ENCODE results near the gene SNX20. TPM values are rescaled to one million over a fixed set of nuclear protein-coding genes. Genes with fewer than 3 reads are reported as not detected.

Gene SNX20
- total and polyA plus RNA-seq, 2 donors from 2014 or later: 0.67 to 6.2 TPM

GRCh38 chr16:50667497-50668367, 13.4 kb downstream of the SNX20 start:
- intact Hi-C loops (cut with DNase I): no loop called here
- FAIRE-seq: no peak

DNA sequence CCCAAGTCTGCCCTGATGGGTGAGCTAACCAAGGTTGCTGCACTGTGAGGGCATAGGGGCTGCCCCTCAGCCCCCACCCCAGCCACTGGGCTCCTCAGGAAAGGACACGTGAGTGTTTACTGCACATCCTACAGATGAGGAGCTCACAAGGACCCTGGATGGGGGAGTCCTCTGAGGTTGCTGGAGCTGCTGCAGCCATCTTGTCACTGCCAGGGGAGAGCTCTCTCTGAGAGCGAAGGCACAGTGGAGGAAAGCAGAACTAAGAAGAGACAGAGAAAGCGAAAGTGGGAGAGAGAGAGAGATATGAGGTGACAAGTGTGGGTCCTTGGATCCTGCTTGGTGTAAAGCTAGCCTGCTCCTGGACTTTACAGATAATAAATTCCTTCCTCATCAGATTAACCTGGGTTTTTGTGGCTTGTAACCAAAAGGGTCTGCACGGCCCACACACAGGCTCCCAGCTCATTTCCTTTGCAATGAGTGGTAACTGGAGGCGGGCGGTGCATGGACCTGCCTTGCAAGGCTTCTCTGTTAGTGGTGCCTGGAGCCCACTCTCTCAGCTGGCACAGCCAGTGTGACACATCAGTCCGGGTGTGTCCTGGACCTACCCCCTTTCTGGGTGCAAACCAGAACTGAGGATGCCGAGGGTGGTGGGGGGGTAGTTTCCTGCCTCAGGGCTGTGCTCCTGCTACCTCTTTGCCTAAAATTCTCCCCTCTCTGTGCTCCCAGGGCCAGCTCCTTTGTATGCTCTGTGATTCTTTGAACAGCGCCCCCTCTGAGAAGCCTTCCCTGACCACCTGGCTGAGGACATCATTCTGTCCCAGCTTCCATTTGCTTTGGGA, 14.2 kb downstream of the SNX20 start:
- Histone ChIP-seq H3K4me1 (ENCODE audit: control insufficient read depth in 2 of 3, insufficient read depth in 2 of 3, low read depth in 1 of 3, low read length in 3 of 3) (peaks cover 0 to 4% (median 0%) of the 10 kb centered on the region in 3 donors), H3K9me3 (ENCODE audit: control insufficient read depth in 2 of 3, insufficient read depth in 1 of 3, low read length in 3 of 3) (peaks cover 0 to 14% (median under 1%) of the 10 kb centered on the region in 3 donors), H3K4me3 (ENCODE audit: low read length in 3 of 3) (no peak overlapping the region), H3K27me3 (ENCODE audit: control insufficient read depth, insufficient read depth, low read length) (no peaks in the 10 kb centered on the region), H3K9ac (ENCODE audit: low read length in 3 of 3) (no peak overlapping the region), H3K27ac (ENCODE audit: low read depth in 2 of 2, low read length in 2 of 2) (no peak overlapping the region), H3K36me3 (ENCODE audit: control insufficient read depth in 2 of 3, insufficient read depth in 3 of 3, low read length in 3 of 3) (no peaks in the 10 kb centered on the region)
- DNase-seq (peak in 1 of 5 donors; percentile 37), FAIRE-seq (no peak)
- intact Hi-C loops (cut with DNase I): no loop called here
- TF ChIP-seq, protein P1, sequence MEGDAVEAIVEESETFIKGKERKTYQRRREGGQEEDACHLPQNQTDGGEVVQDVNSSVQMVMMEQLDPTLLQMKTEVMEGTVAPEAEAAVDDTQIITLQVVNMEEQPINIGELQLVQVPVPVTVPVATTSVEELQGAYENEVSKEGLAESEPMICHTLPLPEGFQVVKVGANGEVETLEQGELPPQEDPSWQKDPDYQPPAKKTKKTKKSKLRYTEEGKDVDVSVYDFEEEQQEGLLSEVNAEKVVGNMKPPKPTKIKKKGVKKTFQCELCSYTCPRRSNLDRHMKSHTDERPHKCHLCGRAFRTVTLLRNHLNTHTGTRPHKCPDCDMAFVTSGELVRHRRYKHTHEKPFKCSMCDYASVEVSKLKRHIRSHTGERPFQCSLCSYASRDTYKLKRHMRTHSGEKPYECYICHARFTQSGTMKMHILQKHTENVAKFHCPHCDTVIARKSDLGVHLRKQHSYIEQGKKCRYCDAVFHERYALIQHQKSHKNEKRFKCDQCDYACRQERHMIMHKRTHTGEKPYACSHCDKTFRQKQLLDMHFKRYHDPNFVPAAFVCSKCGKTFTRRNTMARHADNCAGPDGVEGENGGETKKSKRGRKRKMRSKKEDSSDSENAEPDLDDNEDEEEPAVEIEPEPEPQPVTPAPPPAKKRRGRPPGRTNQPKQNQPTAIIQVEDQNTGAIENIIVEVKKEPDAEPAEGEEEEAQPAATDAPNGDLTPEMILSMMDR (IDR thresholded peaks at IDR 0.05; ENCODE audit: borderline replicate concordance, extremely low read depth, insufficient read depth): no peak

More at GRCh38 chr16:50667497-50668367, 13.4 kb downstream of the SNX20 start:
- Histone ChIP-seq H3K9me3 (ENCODE audit: control insufficient read depth in 2 of 3, insufficient read depth in 1 of 3, low read length in 3 of 3) (peaks cover 0 to 23% (median 8%) of the 10 kb centered on the region in 3 donors), H3K9ac (ENCODE audit: low read length in 3 of 3) (no peak overlapping the region), H3K27ac (ENCODE audit: low read depth in 2 of 2, low read length in 2 of 2) (no peak overlapping the region), H3K4me1 (ENCODE audit: control insufficient read depth in 2 of 3, insufficient read depth in 2 of 3, low read depth in 1 of 3, low read length in 3 of 3) (peaks cover 0 to 4% (median 0%) of the 10 kb centered on the region in 3 donors), H3K4me3 (ENCODE audit: low read length in 3 of 3) (no peak overlapping the region), H3K36me3 (ENCODE audit: control insufficient read depth in 2 of 3, insufficient read depth in 3 of 3, low read length in 3 of 3) (no peaks in the 10 kb centered on the region), H3K27me3 (ENCODE audit: control insufficient read depth, insufficient read depth, low read length) (no peaks in the 10 kb centered on the region)
- DNase-seq: no peak
- TF ChIP-seq, protein P1 (IDR thresholded peaks at IDR 0.05; ENCODE audit: borderline replicate concordance, extremely low read depth, insufficient read depth): no peak

GRCh38 chr16:50665128-50665878, 15.8 kb downstream of the SNX20 start:
- intact Hi-C loops (cut with DNase I): no loop called here
- Histone ChIP-seq H3K27me3 (ENCODE audit: control insufficient read depth, insufficient read depth, low read length) (no peaks in the 10 kb centered on the region), H3K27ac (ENCODE audit: low read depth in 2 of 2, low read length in 2 of 2) (no peak overlapping the region), H3K36me3 (ENCODE audit: control insufficient read depth in 2 of 3, insufficient read depth in 3 of 3, low read length in 3 of 3) (no peaks in the 10 kb centered on the region), H3K9ac (ENCODE audit: low read length in 3 of 3) (peak overlapping the region in 2 of 3 donors; percentile 73 to 78), H3K4me1 (ENCODE audit: control insufficient read depth in 2 of 3, insufficient read depth in 2 of 3, low read depth in 1 of 3, low read length in 3 of 3) (peaks cover 0 to 4% (median 0%) of the 10 kb centered on the region in 3 donors), H3K4me3 (ENCODE audit: low read length in 3 of 3) (peak overlapping the region in 2 of 3 donors; percentile 28 to 64), H3K9me3 (ENCODE audit: control insufficient read depth in 2 of 3, insufficient read depth in 1 of 3, low read length in 3 of 3) (peaks cover 0 to 6% (median 0%) of the 10 kb centered on the region in 3 donors)
- FAIRE-seq (peak; percentile 37), DNase-seq (peak; percentile 85 to 89 (median 88))
- TF ChIP-seq, protein P1 (IDR thresholded peaks at IDR 0.05; ENCODE audit: borderline replicate concordance, extremely low read depth, insufficient read depth): peak; percentile 88
